HG03280 (cell line): ENCODE results near the gene ADPGK.
A peak's percentile ranks its signal among the peaks of the same experiment; 100 is the strongest.

Experiments used
- ATAC-seq: cut with Tn5 transposase; IDR thresholded peaks from one replicate; pipeline ENCODE4 v1.9.1; 2021; ENCODE audit warnings: mild to moderate bottlenecking, moderate library complexity; ENCODE audit not compliant: unreplicated experiment

Gene ADPGK

DNA sequence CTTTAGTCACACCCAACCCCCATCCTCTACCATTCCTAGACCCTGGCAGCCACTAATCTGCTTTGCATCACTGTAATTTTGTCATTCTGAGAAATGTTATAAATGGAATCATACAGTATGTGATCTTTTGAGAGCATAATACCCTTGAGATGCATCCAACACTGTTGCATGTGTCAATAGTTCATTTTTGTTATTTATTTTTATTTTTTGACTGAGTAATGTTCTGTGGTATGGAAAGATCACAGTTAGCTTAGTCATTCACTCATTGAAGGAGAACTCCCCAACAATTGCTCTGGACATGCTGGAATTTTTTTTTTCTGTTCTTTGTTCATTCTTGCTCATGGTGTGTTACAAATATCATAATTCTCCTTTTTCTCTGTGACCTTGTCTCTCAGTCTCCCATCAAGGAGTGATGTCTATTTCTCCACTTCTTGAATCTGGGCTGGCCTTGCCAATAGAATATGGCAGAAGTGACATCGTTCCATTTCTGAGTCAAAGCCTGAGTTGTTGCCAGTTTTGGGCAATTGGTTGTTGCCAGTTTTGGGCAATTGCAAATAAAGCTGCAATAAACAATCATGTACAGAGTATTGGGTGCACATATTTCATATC lies 6.8 kb upstream of the ADPGK start:
- ATAC-seq, result no peak

DNA sequence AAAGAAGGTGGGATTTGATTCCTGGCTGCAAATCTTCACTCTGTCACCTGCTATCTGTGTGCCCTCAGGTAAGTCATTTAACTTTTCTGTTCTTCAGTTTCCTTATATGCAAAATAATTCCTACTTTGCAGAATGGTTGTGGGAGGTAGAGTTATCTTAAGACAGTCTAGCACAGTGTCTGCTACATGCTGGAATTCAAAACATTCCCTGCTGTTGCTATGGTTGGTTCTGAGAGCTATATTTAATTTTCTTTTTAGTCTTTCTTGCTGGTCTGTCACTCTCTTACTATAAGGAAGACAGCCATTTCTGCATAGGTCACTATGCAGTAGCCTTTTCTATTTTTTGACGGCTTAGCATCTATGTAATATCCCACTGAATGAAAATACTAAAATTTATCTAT lies 4.0 kb upstream of the ADPGK start:
- ATAC-seq, result no peak

DNA sequence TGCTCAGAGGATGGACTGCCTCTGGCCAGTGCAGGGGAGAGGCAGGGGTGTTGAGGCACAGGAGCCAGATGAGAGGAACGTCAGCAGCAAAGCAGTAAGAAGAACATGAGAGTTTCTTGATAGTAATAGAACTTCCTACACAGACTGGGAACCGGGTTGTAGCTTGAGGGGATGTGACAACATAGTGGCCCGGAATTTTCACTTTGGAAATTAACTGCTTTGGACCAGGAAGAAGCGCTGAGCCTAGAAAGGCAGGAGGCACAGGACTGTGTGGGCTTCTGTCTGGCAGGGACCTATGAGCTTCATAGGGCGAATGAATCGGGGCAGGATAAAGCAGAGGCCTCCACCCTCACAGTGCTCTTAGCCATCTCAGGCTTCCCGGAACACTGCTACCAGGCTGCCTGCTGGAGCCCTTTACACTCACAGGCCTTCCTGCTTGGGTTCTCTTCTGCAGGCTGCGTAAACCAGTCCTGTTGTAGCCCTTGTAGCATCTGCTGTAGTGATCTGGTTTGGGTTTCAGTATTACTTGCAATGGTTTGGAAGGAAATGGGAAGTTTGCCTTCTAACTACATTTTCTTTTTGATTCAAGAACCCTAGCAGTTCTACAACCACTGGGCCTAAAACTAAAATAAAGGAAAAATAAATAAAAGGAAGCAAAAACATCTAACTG lies 3.3 kb upstream of the ADPGK start:
- no peak for ATAC-seq

DNA sequence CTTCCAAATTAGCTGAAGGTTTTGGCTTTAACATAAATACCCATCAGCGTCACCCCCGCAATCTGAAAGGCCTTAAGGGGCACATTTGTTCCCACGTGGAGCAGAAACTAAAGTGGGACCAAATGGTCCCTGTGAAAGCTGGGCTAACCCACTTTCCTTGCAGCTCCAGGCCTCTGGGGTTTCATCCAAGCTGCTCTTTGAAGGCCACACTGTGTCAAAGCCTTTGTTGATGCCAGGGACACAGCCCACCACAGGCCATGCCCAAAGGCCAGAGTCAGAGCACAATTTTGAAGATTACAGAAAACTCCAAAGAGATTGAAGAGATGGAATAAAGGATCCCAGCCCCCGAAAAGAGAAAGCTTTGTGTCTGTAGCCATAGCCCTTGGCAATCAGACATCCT lies 2.7 kb upstream of the ADPGK start:
- ATAC-seq, result no peak

DNA sequence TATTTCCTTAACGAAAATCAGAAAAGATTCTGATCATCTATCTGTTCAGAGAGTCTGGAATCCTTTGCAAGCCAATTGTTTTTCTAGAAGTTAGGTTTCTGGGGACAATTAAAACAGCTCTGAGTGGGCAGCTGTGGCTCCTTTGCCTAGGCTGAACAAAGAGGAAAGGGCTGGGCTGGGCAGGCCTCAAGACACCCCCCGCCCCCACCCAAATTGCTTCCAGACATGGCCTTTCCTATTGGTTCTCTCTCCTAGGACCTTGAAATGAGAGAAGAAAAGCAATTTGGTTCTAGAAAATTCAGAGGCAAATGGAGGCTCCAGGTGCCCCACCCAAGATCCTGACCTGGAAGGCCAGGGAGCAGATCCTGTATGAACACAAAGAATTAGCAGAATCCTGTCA lies 2.3 kb upstream of the ADPGK start:
- no peak for ATAC-seq

DNA sequence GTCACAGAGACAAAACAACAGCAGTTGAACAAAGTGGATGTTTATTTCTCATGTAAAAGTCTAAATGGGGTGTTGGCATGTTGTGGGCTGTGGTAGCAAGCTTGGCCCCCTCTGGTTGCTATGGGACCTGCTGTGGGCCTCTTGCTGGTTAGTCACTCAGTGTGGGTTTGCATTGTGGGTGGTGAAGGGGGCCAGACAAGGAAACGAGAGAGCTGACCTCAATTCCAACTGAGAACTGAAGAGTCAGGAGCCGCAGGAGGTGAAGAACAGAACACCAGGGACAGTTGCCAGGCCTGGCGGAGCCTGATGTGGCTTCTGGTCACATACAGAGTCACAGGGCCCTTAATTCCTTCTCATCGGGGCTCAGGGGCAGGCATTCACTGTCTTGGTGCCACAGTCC lies 1.9 kb upstream of the ADPGK start:
- ATAC-seq, result no peak

DNA sequence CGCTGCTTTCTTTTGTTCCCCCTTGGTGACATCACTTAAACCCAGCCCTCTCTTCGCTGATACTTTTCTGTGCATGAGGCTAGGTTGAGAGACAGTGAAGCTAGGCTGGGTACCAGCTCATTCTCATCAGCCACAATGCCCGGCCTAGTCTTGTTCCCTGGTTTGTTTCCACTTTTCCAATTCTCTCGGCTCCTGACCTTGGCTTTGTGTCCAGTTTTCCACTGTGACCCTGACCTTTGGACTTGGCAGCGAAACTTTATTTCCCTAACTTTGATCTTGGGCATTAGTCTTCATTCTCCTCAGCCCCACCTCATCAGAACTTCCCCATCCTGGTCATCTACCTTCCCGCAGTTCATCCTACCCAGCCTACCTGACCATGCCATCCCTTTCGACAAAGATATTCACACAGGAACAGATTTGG lies 908 bp upstream of the ADPGK start:
- peak; percentile 1 for ATAC-seq

DNA sequence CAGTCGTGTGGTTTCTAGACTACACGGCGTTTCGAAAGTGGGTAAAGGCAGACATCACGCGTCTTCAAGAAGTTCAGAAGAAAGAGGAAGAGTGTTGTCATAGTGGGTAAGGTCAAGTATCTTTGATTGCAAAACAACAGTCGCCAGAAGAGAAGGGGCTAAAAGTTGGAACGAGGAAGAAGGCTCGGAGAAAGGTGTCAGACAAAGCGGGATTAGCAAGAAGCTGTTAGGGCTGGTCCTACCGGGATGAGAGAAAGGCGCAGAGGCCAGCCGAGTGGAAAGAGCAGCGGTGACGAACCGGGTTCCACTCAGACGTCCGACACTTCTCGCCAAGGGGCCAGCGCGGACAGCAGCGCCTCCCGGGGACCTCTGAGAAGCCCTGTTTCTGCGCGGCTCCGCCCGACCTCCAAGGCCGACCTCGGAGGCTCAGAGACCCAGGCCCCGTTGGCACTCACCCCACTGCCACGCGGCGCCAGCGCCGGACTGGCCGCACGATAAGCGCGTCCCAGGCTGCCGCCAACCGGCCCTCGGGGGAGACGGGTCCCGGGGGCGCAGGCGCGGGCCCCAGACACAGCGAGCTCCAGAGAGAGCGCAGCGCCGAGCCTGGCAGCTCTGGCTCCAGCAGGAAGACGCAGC lies 436 bp downstream of the ADPGK start:
- peak; percentile 35 for ATAC-seq

DNA sequence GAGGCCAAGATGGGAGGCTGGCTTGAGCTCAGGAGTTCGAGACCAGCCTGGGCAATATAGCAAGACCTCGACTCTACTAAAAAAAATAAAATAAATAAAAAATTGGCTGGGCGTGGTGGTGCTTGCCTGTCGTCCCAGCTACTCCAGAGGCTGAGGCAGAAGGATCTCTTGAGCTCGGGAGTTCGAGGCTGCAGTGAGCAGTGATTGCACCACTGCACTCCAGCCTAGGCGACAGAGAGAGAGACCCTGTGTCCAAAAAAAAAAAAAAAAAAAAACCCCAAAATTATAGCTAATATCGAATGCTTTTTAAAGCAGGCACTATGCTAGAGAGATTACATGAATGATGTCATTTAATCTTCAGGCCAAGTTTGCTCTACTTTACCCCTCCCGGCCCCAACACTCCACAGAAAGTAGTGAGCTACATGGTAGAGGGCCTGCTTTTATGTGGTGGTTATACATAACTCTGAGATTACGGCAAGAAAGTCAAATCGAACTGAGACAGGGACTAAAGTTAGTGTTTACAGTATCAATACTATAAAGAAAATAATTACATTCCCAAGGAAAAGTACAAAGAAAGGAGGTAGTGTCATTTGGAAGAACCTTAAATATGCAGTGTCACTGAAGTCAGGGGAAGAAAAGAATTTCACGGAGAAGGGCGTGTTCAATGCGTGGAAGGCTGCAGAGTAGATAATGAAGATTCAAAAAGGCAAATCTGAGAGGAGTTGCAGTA lies 1.1 kb downstream of the ADPGK start:
- ATAC-seq, result no peak

DNA sequence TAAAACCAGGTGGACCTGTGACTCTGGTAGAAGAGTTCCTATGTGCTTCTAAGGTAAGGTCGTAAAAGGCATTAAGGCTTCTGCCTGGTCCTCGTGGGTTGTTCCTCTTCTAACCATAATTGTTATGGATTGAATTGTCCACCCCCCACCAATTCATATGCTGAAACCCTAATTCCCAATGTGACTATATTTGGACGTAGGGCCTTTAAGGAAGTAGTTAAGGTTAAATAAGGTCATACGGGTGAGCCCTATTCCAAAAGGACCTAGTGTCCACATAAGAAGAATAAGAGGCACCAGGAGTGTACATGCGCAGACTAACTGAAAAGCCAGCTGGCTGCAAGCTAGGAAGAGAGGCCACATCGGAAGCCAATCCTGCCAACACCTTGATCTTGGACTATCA lies 1.9 kb downstream of the ADPGK start:
- ATAC-seq, result no peak

DNA sequence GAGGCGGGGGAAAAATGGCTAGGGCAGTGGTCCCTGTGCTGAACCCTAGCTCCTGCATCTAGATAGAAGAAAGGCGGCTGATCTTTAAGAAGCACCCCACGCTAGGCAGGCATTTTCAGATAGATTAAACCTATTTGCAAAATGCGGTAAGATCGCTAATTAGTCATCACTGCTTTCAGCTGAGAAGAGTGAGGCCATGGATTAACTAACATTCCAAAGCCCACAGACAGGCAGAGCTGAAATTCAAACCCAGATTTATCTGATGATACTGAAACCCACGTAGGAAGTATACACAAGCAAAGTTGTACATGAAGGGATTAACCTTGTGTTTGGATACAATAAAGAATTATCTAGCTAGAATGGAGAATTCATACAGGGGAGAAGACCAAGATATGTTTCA lies 4.8 kb downstream of the ADPGK start:
- no peak for ATAC-seq

DNA sequence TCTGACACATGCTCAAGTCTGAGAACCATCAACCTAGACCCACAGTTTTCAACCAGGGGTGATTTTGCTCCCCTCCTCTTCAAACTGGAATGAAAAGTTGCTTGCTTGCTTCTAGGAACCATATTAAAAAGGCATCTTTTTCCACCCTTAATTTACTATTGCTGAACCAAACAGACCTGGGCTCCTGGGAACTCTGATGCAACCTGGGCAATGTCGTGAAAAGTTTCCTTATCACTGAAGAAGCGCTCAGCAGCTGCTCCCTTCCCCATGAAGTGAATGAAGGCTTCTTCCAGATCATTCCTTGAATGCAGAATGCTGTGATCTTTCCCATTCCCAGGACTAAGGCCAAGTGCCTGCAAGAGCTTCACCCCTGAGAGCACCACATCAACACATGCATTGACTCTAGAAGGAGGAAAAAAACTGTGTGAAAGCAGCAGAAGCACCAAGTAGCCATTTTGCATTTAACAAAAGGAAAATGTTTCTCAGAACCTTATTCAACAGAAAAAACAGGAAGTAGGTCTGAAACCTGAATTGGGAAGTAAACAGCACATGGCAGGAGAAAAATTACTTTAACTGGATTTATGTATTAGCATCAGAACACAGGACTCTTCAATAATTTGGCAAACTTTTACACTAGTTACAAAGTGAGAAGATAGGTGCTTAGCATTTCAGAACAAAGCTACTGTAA lies 8.7 kb downstream of the ADPGK start:
- no peak for ATAC-seq

DNA sequence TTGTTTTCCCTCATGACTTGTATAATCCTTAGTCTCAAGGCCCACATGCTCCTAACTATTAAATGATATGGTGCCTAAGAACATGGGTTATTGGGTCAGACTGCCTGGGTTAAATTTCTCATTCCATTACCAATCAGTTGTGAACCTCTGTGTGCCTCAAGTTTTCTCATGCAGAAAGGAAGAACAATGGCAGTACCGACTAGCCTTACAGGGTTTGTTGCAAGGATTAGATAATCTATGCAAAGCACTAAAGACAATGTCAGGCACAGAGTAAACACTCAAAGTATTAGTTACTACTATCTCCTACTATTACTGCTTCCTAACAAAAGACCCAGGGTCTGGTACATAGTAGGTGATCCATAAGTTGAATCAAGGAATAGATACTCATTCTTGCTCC lies 12.2 kb downstream of the ADPGK start:
- ATAC-seq, result no peak

DNA sequence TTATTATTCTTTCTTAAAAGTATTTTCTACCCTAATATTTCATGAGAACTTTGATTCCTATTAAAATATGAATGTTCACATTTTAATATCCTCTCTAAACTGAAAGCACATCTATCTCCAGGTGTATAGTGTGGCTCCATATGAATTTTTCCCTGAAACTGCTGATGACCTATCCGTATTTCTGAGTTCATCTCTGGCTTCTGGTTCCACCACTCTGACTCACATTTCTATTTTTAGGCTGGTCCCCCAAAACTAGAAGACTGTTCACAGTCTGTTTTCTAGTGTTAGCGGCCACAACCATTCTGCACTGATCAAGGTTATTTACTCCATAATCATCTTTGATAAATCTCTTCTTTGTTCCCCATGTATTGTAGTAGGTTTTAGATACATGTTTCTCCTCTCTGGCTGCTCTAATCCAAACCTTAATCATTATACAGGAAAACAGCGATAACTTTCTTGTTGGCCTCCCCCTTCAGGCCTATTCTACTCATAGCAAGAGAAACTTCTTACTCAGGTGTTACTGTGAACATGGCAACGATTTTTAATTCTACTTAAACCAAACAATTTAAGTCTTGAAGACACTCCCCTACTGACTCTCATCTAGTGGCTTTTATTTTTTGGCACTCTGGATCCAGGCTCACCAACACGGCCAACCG lies 12.8 kb downstream of the ADPGK start:
- ATAC-seq, result no peak

DNA sequence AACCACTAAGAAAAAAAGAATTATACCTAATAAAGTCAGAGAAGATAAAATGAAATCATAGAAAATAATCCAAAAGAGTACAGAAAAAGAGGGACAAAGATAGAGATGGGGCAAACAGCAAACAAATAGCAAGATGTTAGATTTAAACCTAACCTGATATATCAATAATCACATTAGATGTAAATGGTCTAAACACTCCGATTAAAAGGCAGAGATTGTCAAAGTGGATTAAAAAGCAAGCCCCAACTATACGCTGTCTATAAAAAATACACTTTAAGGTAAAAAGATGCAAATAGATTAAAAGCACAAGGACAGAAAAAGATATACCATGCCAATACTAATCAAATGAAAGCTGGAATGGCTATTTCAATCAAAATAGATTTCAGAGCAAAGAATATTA lies 16.8 kb downstream of the ADPGK start:
- ATAC-seq, result no peak

DNA sequence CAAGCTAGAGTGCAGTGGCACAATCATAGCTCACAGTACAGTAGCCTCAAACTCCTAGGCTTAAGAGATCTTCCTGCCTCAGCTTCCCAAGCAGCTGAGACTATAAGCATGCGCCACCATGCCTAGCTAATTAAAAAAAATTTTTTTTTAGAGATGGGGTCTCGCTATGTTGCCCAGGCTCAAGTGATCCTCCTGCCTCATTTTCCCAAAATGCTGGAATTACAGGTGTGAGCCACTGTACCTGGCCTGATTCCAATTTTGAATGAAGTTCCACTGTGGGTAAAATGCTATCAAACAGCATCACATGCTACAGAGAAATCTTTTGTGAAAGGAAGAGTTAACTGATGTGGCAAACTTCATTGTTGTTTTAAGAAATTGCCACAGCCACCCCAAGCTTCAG lies 17.5 kb downstream of the ADPGK start:
- no peak for ATAC-seq

DNA sequence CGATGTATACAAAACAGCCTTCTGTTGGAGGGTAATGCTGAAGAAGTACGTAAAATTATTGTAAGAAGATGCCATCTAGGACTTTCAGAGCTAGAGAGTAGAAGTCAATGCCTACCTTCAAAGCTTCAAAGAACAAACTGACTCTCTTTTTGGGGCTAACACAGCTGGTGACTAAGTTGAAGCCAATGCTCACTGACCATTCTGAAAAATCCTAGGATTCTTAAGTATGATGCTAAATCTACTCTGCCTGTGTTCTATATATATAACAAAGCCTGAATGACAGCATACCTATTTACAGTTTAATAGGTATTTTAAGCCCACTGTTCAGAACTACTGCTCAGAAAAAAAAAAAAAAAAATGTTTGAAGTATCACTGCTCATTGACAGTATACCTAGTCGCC lies 18.9 kb downstream of the ADPGK start:
- no peak for ATAC-seq

DNA sequence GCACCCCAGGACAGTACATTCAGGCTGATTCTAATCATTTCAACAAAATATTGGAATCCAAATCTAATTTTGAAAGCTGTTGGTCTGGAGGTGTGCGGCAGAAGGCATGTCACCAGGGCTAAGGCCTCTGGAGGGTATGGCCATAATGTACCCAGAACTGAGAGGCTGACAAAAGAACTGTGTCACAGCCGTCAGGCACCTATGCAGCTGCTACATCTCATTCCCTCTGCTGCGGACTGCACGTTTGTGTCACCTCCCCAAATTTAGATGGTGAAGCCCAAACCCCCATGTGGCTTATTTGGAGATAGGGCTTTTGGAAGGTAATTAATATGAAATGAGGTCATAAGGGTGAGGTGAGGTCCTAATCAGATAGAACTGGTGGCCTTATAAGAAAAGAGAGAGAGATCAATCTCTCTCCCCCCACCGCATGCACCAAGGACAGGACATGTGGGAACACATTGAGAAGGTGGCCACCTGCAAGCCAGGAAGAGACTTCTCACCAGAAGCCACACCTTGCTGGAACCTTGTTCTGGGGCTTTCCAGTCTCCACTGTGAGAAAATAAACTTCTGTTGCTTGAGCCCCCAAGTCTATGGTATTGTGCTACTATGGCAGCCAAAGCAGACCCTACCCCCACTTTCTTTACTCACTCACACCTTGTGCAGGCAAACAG lies 22.8 kb downstream of the ADPGK start:
- ATAC-seq, result no peak

DNA sequence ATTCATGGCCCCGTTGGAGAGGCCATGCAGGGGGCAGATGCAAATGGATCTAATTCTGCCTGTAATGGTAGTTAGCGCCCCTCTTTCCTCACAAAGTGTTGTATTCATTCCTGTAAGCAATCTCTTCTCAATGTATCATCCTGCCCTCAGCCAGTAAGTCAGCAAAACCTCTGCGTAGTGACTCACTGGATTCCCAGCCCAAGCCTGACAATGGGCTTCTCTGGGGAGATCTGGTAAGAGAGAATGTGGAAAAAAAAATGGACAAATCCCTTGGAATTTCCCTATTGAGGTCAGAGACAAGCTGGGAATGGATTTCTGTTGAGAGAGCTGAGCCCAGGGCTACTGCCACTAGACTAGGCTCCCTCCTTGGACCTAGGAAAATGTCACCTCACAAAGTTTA lies 25.4 kb downstream of the ADPGK start:
- no peak for ATAC-seq

DNA sequence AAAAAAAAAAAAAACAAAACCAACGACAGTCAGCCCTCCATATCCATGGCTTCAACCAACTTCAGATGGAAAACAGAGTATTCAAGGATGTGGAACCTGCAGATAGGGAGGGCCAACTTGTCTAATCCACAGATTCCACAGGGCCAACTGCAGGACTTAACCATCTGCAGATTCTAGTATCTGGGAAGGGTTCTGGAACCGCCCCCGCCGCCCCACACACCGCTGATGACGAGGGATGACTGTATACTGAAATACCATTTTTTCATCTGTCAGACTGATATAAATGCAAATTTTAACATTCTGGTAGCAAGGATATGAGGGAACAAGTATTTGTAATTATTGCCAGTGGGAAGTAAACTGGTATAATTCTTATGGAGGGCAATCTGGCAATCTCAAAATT lies 29.5 kb downstream of the ADPGK start:
- no peak for ATAC-seq
